Rectal smooth muscle tissue (tissue), 1 donor: ENCODE results near the gene FMNL2.

Source experiments
- H3K27ac ChIP-seq: one replicate; pipeline ENCODE4 v1.7.0; 2013; ENCODE audit warnings: low read depth, low read length, inconsistent platforms
- H3K27me3 ChIP-seq: one replicate; pipeline ENCODE4 v1.7.0; 2013; ENCODE audit warnings: low read length; ENCODE audit not compliant: control insufficient read depth, insufficient read depth
- H3K36me3 ChIP-seq: one replicate; pipeline ENCODE4 v1.7.0; 2013; ENCODE audit warnings: low read length; ENCODE audit not compliant: control insufficient read depth, insufficient read depth
- H3K4me1 ChIP-seq: one replicate; pipeline ENCODE4 v1.7.0; 2013; ENCODE audit warnings: low read length; ENCODE audit not compliant: control insufficient read depth, insufficient read depth
- H3K4me3 ChIP-seq: one replicate; pipeline ENCODE4 v1.7.0; 2013; ENCODE audit warnings: low read length
- H3K9ac ChIP-seq: one replicate; pipeline ENCODE4 v1.7.0; 2013; ENCODE audit warnings: low read length

Gene FMNL2

DNA sequence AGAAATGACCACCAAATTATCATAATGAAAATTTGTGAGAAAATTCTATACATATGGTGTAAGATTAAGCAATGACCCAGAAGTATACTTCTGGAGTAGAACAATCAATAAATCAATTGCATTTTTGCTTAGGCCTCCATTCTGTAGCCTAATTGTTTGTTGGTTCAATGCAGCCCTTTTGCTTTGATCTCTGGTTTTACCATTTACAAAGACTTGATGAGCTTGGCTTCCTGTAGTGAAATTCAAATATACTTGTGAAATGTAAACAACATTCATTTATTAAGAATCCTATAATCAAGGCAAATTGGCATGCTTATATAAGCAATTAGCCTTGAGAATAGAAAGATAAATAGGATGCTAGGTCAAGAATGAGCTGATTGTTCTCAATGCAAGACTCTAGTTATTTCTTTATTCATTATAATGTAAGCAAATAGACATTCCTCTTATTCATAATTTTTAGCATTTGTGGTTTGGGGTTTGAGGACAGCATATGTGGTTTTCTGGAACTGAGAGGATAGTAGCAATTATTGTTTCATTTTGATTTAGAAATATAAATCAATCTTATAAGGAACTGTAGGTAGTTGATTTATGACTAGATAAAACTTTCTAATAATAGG lies 9.7 kb downstream of the FMNL2 start:
- Histone ChIP-seq H3K9ac (no peak overlapping the region), H3K27me3 (no peaks in the 10 kb centered on the region), H3K36me3 (no peaks in the 10 kb centered on the region), H3K27ac (no peak overlapping the region), H3K4me3 (no peak overlapping the region), H3K4me1 (no peaks in the 10 kb centered on the region)

DNA sequence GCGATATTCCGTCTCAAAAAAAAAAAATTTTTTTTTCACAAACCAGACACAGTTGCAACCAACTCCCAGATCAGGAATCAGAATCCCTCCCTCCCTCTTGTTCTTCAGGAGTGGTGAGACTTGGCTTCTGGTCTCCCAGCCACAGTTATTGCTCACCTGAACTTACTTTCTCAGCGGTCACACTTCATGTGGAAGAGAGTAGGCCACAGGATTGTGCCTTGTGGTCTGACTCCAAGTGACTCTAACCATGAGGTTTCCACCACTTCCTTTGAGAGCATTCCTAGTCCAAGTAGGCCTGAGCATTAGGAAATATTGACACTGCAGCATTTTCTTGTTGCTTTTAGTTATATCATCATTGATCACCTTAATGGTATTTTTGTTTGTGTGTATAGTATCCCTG lies 12.1 kb downstream of the FMNL2 start:
- Histone ChIP-seq H3K27me3 (no peaks in the 10 kb centered on the region), H3K4me1 (no peaks in the 10 kb centered on the region), H3K36me3 (no peaks in the 10 kb centered on the region), H3K9ac (no peak overlapping the region), H3K4me3 (no peak overlapping the region), H3K27ac (no peak overlapping the region)

DNA sequence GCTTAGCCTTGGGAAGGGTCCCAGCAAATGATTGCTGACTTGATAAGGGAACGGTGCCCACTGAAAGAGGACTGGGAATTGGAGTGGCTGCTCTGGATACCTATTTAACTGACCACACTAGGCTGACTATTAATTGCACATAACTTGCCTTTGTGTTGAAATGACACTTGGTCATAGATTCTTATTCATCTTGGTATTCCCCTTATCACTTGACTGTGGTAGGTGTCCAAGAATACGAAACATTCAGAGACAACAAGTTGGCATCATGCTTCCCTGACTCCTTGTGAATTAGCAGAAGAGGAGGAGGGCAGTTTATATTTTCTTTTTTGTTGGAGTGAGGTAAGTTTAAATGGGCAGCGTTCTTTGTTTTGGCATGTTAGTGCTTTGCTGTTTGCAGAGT lies 13.4 kb downstream of the FMNL2 start:
- H3K4me3 ChIP-seq: no peak overlapping the region
- H3K27ac ChIP-seq: no peak overlapping the region
- H3K36me3 ChIP-seq: no peaks in the 10 kb centered on the region
- no peak overlapping the region for H3K9ac ChIP-seq
- H3K27me3 ChIP-seq: no peaks in the 10 kb centered on the region
- no peaks in the 10 kb centered on the region for H3K4me1 ChIP-seq

DNA sequence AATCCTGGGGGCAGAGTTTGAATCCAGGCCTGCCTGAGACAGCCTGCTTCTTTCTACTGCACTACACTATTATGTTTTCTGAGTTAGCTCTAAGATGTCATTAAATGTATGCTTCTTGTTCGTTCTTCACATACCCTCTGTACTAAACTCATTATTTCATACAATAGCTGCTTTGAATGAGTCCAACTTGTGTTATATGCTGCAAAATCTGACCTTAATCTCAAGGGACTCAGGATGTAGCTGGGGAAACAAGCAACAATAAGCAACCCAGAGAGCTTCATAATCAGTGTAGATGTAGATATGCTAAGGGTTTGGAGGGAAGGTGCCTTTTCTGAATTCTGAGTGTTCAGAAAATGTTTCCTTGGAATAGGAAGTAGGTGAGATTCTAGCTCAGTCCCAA lies 14.4 kb downstream of the FMNL2 start:
- Histone ChIP-seq H3K9ac (no peak overlapping the region), H3K27ac (no peak overlapping the region), H3K36me3 (no peaks in the 10 kb centered on the region), H3K4me1 (no peaks in the 10 kb centered on the region), H3K4me3 (no peak overlapping the region), H3K27me3 (no peaks in the 10 kb centered on the region)

DNA sequence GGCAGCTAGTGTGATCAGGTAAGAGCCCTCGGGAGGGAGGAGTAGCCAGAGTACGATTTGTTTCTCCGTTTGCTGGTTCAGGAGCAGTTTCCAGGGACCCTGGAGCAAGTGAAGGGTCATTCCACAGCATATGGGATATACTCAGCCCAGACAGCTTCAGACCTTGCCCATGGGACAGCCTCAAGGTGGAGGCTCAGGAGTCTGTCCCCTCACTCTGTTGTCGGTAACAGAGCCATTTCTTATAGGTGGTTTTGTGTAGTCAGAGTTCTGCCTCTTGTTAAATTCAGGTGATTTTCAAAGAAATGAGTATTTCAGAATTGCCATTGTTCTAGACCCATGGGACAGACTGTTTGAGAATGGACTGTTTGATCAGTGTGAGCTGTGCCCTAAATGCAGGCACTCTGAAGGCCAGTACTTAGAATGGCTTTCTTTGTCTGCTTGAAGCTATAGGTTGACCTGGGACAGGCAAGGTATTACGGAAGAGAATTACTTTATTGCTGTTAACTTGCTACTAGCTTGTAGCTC lies 15.2 kb downstream of the FMNL2 start:
- H3K27ac ChIP-seq: no peak overlapping the region
- no peaks in the 10 kb centered on the region for H3K4me1 ChIP-seq
- no peaks in the 10 kb centered on the region for H3K36me3 ChIP-seq
- no peaks in the 10 kb centered on the region for H3K27me3 ChIP-seq
- H3K9ac ChIP-seq: no peak overlapping the region
- H3K4me3 ChIP-seq: no peak overlapping the region

DNA sequence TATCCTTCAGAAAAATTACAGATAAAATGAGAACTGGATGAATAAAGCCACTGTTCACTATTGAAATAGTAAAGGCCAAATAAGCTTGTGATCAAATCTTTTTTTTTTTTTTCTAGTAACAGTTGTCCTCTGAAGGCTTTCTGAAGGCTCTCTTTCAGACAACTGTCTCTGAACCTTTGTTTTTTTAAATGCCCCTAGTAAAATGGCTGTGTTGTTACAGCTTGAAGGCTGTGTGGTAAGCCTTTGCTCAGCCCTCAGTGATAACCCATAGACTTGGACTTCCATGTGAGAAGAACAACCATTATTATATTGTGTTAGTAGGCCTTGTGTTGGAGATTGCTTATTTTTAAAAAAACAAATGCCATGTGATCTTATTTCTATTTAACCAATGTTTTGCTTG lies 17.6 kb downstream of the FMNL2 start:
- Histone ChIP-seq H3K27ac (no peak overlapping the region), H3K4me3 (no peak overlapping the region), H3K36me3 (no peaks in the 10 kb centered on the region), H3K27me3 (no peaks in the 10 kb centered on the region), H3K9ac (no peak overlapping the region), H3K4me1 (no peaks in the 10 kb centered on the region)

DNA sequence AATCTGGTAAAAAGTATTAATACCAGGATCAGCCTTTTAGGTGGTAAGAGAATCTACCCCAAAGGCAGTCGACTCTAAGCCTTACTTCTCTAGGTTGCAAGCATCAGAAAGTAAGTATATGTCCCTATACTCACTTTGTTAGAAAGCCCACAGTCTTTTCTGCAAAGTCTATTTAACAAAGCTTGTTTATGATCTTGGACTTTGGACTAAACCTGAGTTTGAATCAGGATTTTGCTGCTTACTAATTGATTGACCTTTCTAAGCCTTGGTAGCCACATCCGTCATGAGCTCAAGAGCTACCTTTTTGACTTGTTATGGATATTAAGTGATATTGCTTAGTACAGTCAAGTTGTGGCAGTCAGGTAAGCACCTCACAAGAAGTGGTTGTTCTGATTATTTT lies 18.4 kb downstream of the FMNL2 start:
- no peaks in the 10 kb centered on the region for H3K36me3 ChIP-seq
- H3K4me1 ChIP-seq: no peaks in the 10 kb centered on the region
- H3K27ac ChIP-seq: no peak overlapping the region
- no peaks in the 10 kb centered on the region for H3K27me3 ChIP-seq
- H3K4me3 ChIP-seq: no peak overlapping the region
- H3K9ac ChIP-seq: no peak overlapping the region

DNA sequence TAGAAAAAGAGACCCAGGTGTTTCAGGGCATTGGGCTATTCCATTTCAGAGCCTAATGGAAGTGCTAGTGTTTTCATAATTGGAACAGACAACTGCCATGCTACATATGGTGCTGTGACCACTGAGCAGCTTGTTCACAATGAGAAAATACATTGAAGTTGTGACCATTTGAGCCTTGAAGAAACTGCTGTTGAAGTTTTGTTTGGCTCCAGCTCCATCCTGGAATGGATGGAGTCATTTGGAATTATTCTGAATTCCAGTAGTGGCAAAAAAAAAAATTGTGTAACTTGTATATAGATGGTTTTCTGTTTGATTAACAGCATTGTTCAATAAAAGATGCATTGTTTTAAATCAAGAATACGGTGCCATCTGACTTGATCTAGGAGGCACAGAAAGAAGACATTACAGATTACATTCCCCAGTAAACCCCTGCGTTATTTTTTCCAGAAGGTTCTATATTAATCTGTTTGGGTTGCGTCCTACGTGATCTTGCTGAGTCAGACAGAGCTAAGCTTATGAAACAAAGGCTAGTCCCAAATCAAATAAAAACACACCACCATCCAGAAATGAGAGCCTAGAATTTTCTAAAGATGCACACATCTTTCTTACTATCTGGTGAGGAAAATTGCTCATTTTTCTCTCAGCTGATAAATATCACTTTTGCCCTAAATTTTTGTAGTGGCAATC lies 19.2 kb downstream of the FMNL2 start:
- Histone ChIP-seq H3K36me3 (no peaks in the 10 kb centered on the region), H3K27me3 (no peaks in the 10 kb centered on the region), H3K4me3 (no peak overlapping the region), H3K9ac (no peak overlapping the region), H3K27ac (no peak overlapping the region), H3K4me1 (no peaks in the 10 kb centered on the region)

DNA sequence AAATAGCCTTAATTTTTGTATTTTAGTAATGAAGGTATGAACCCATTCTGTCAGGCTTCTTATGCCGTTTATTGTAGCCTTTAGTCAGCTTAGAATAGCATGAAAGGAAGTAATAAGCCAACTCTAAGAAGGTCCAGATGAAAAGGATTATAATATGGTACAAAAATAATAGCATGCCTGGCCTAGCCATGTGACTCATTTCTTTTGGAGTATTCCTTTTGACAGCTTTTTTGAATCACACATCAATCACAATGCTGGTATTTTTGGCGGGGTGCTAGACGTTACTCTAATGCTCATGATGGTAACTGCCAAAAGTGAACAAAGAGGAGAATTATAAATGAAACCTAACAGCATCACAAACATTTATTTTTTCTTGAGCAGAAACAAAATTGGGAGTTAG lies 19.9 kb downstream of the FMNL2 start:
- no peaks in the 10 kb centered on the region for H3K27me3 ChIP-seq
- no peaks in the 10 kb centered on the region for H3K36me3 ChIP-seq
- H3K27ac ChIP-seq: no peak overlapping the region
- H3K9ac ChIP-seq: no peak overlapping the region
- no peak overlapping the region for H3K4me3 ChIP-seq
- H3K4me1 ChIP-seq: no peaks in the 10 kb centered on the region

DNA sequence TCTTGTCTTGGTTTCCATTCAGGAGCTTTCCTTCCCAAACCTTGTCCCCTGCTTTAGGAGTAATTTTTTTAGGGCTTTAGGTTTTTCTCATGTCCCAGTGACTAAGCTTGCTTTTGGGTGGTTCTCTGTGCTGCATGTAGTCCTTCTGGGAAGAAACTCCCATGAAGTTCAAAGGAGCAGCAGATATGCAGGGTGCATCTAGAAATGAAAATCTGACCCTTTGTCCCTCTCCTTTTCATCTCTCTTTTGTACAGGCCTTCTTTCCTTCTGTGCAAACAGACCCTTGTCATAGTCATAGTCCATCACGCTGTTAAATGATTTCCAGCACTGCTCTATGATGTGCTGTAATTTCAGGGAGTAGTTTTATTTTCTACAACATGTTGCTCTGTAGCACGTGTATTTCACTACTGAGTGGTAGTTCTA lies 20.4 kb downstream of the FMNL2 start:
- no peaks in the 10 kb centered on the region for H3K27me3 ChIP-seq
- H3K27ac ChIP-seq: no peak overlapping the region
- H3K4me3 ChIP-seq: no peak overlapping the region
- H3K4me1 ChIP-seq: no peaks in the 10 kb centered on the region
- H3K9ac ChIP-seq: no peak overlapping the region
- no peaks in the 10 kb centered on the region for H3K36me3 ChIP-seq

DNA sequence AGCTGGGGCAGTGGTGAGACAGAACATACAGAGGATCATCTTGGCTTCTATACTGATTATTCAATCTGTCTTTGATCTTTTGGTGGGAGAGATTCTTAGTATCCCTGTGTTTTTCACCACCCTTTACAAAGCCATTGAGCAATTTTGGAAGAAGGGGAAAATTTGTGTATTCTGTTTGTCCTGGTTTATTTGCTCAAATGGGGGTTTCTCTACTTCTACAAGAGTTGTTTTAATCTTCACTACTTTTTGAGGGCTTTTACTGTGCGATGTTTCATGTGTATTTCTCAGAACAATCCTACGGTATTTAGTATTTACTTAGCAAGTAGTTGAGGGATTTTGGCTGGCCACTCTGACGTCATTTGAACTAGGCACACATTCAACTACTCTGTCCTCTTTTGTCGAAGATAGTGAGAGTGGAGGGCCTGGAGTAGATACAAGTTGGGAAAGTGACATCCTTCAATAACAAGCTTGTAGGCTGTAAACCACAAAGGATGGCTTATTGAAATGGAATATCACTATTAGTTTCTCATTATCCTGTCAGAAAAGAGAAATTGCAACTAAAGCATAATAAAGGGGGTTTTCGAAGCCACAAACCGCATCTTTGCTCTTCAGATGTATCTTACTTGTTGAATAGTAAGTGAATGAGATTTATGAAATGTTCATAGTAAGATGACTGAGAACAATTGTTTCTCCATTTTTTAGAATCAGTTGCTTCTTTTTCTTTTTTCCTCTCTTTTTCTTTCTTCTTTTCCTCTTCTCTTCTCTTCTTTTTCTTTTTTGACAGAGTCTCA lies 24.8 kb downstream of the FMNL2 start:
- Histone ChIP-seq H3K9ac (no peak overlapping the region), H3K4me1 (no peaks in the 10 kb centered on the region), H3K4me3 (no peak overlapping the region), H3K36me3 (no peaks in the 10 kb centered on the region), H3K27me3 (no peaks in the 10 kb centered on the region), H3K27ac (no peak overlapping the region)

DNA sequence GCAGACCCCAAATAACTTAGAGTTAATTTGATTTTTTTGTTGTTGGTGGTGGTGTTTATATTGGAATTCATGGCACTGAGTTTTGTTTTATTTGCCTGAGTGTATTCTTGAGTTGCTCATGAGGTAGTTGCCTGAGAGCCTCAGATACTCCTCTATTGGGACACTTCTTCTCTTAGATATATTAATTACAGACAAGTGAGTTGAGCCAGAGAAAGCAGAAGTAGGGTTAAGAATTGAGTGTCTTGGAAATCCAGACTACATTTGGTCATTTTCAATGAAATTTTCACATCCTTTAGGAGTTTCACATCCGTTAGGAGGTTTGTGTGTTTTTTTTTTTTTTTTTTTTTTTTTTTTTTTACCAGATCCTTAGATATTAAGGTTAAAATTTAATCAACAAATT lies 29.0 kb downstream of the FMNL2 start:
- no peak overlapping the region for H3K4me3 ChIP-seq
- no peaks in the 10 kb centered on the region for H3K4me1 ChIP-seq
- no peaks in the 10 kb centered on the region for H3K27me3 ChIP-seq
- no peaks in the 10 kb centered on the region for H3K36me3 ChIP-seq
- no peak overlapping the region for H3K9ac ChIP-seq
- H3K27ac ChIP-seq: no peak overlapping the region
